HG02759 (cell line): ENCODE results near the gene ADAMTS9.

Source experiments
- ATAC-seq: cut with Tn5 transposase; IDR thresholded peaks from one replicate; pipeline ENCODE4 v1.9.1; 2021; ENCODE audit warnings: mild to moderate bottlenecking, moderate library complexity; ENCODE audit not compliant: unreplicated experiment

ADAMTS9 gene

GRCh38 chr3:64625381-64625780 lies 62.4 kb downstream of the ADAMTS9 start:
- ATAC-seq = no peak

GRCh38 chr3:64623125-64623524 lies 64.7 kb downstream of the ADAMTS9 start:
- ATAC-seq = no peak

GRCh38 chr3:64621726-64622395 lies 65.9 kb downstream of the ADAMTS9 start:
- ATAC-seq = no peak

GRCh38 chr3:64621275-64621674 lies 66.5 kb downstream of the ADAMTS9 start:
- ATAC-seq = no peak

GRCh38 chr3:64620020-64620419 lies 67.8 kb downstream of the ADAMTS9 start:
- no peak for ATAC-seq

GRCh38 chr3:64619216-64619615 lies 68.6 kb downstream of the ADAMTS9 start:
- ATAC-seq = no peak

GRCh38 chr3:64617610-64618009 lies 70.2 kb downstream of the ADAMTS9 start:
- no peak for ATAC-seq

- ATAC-seq = no peak
Measured at GRCh38 chr3:64616953-64617352, 70.8 kb downstream of the ADAMTS9 start.

GRCh38 chr3:64612916-64613526 lies 74.8 kb downstream of the ADAMTS9 start:
- ATAC-seq = no peak

- no peak for ATAC-seq
Measured at GRCh38 chr3:64612082-64612860, 75.5 kb downstream of the ADAMTS9 start.

GRCh38 chr3:64608741-64609140 lies 79.1 kb downstream of the ADAMTS9 start:
- ATAC-seq = no peak

- ATAC-seq = no peak
Measured at GRCh38 chr3:64607032-64607551, 80.7 kb downstream of the ADAMTS9 start.

- ATAC-seq = no peak
Measured at GRCh38 chr3:64604313-64604712, 83.5 kb downstream of the ADAMTS9 start.

GRCh38 chr3:64601824-64602223 lies 86.0 kb downstream of the ADAMTS9 start:
- no peak for ATAC-seq

GRCh38 chr3:64600246-64600950 lies 87.4 kb downstream of the ADAMTS9 start:
- ATAC-seq = no peak

- ATAC-seq = no peak
Measured at GRCh38 chr3:64599651-64600050, 88.1 kb downstream of the ADAMTS9 start.

- ATAC-seq = no peak
Measured at GRCh38 chr3:64595253-64595694, 92.5 kb downstream of the ADAMTS9 start.

GRCh38 chr3:64594134-64594533 lies 93.7 kb downstream of the ADAMTS9 start:
- no peak for ATAC-seq

GRCh38 chr3:64593350-64593749 lies 94.5 kb downstream of the ADAMTS9 start:
- ATAC-seq = no peak

GRCh38 chr3:64591615-64592014 lies 96.2 kb downstream of the ADAMTS9 start:
- ATAC-seq = no peak

GRCh38 chr3:64588380-64588779 lies 99.4 kb downstream of the ADAMTS9 start:
- ATAC-seq = no peak
